ENCODE data around the gene ITGB8.

- no peak for TF ChIP-seq EZH2 (IDR thresholded peaks at IDR 0.05; ENCODE audit: insufficient read depth, poor library complexity, severe bottlenecking)
- no peak for TF ChIP-seq EZH2phosphoT487 (IDR thresholded peaks at IDR 0.05; ENCODE audit: insufficient read depth, low read depth)
Measured at GRCh38 chr7:20305726-20306125, 25.0 kb upstream of the ITGB8 start.

All from GM23248 (cell line).